Body of pancreas (tissue), 4 donors: Measurements from ENCODE around the gene DDIAS. TPM values are rescaled to one million over a fixed set of nuclear protein-coding genes. Genes with fewer than 3 reads are reported as not detected.
"Not testable (repeated sequence)": the region's sequence is repeated elsewhere in the genome, so short reads cannot be mapped to it uniquely, and the experiment has no call there.

Experiments
- ATAC-seq: fragments of 150-250 bp; one replicate; pipeline ENCODE4 v1.9.1; 2016
- DNase-seq, 4 donors: peaks; one replicate each; pipeline ENCODE4 v3.0.0-alpha.2; 2019
- H3K27ac ChIP-seq, 4 donors: fragments of 200-600 bp; sonication (generic); 1 replicate in 3 of 4; 2 replicates in 1 of 4; pipeline versions ENCODE4 v1.5.1 to v1.6.1; 2016 to 2019; ENCODE audit warnings: mild to moderate bottlenecking in 1 of 4, mixed read lengths in 1 of 4, moderate library complexity in 1 of 4
- H3K27me3 ChIP-seq, 2 donors: fragments of 200-600 bp; sonication (generic); one replicate each; pipeline ENCODE4 v1.6.0; 2016; ENCODE audit warnings: mild to moderate bottlenecking in 1 of 2
- H3K36me3 ChIP-seq, 2 donors: fragments of 200-600 bp; sonication (generic); replicated peaks in 1 of 2; 2 replicates each; pipeline ENCODE4 v1.5.1; 2016; ENCODE audit warnings: low read depth in 2 of 2; ENCODE audit not compliant: insufficient read depth in 1 of 2
- H3K4me1 ChIP-seq: fragments of 200-600 bp; sonication (generic); one replicate; pipeline ENCODE4 v1.6.0; 2016
- H3K4me3 ChIP-seq, 2 donors: fragments of 200-600 bp; sonication (generic); 1 replicate in 1 of 2; 2 replicates in 1 of 2; pipeline ENCODE4 v1.5.1; 2016 to 2019
- H3K9me3 ChIP-seq, 3 donors: fragments of 200-600 bp; sonication (generic); 1 replicate in 2 of 3; 2 replicates in 1 of 3; pipeline ENCODE4 v1.5.1; 2016
- CTCF ChIP-seq, 7 experiments: fragments of 450-650 bp in 4 of 7; fragments of 200-600 bp in 3 of 7; sonication (generic) in 3 of 7; IDR thresholded peaks; one replicate each; pipeline ENCODE4 v1.5.1; 2016 to 2019; ENCODE audit warnings: antibody characterized with exemption in 7 of 7
- POLR2A ChIP-seq, 3 donors: fragments of 450-650 bp; IDR thresholded peaks; one replicate each; pipeline ENCODE4 v1.6.1; 2016; ENCODE audit warnings: antibody characterized with exemption in 3 of 3, mild to moderate bottlenecking in 2 of 3
- WGBS, 2 donors: methylation state at CpG; one replicate each; pipeline ENCODE4 v1.1.5; 2017; 5-methylcytosine and 5-hydroxymethylcytosine counted together
- intact Hi-C: fragments of 100-400 bp; cut with DNase I; formaldehyde crosslinking; loops from one replicate; pipeline ENCODE4 v1.15.1; 2023
- total RNA-seq, 2 donors: library from RNA; depleted of rRNA; stranded (reverse); fragments of >200 nt; gene quantifications; one replicate each; pipeline ENCODE4 v1.1.0, GENCODE V29; 2016

DDIAS gene
- total RNA-seq, 2 donors from 2014 or later: not detected

GRCh38 chr11:82909015-82909640 lies 7.6 kb downstream of the DDIAS start:
- Histone ChIP-seq H3K9me3 (no peaks in the 10 kb centered on the region), H3K27ac (no peak overlapping the region), H3K36me3 (no peaks in the 10 kb centered on the region), H3K4me1 (no peaks in the 10 kb centered on the region), H3K4me3 (no peak overlapping the region), H3K27me3 (no peaks in the 10 kb centered on the region)
- DNase-seq: no peak
- intact Hi-C loops: no loop called here
- TF ChIP-seq CTCF (IDR thresholded peaks at IDR 0.05): no peak
- no peak for TF ChIP-seq POLR2A (IDR thresholded peaks at IDR 0.05)
- no peak for ATAC-seq
- 58 to 66% methylated on average over 7 of the region's 7 CpGs for WGBS, 2 donors

GRCh38 chr11:82919786-82920185 lies 18.2 kb downstream of the DDIAS start:
- H3K9me3 ChIP-seq, H3K4me1 ChIP-seq, H3K27ac ChIP-seq, H3K4me3 ChIP-seq, ATAC-seq, H3K27me3 ChIP-seq, H3K36me3 ChIP-seq, DNase-seq, intact Hi-C loops: not testable (repeated sequence)
- WGBS, 2 donors: 96 to 99% methylated on average over 10 of the region's 10 CpGs

- intact Hi-C loops, H3K4me1 ChIP-seq, H3K27me3 ChIP-seq, H3K9me3 ChIP-seq, ATAC-seq, H3K27ac ChIP-seq, DNase-seq, H3K36me3 ChIP-seq, H3K4me3 ChIP-seq: not testable (repeated sequence)
- WGBS, 2 donors: 52 to 60% methylated on average over 3 of the region's 3 CpGs
These were observed 18.7 kb downstream of the DDIAS start for GRCh38 chr11:82920227-82920626.

DNA sequence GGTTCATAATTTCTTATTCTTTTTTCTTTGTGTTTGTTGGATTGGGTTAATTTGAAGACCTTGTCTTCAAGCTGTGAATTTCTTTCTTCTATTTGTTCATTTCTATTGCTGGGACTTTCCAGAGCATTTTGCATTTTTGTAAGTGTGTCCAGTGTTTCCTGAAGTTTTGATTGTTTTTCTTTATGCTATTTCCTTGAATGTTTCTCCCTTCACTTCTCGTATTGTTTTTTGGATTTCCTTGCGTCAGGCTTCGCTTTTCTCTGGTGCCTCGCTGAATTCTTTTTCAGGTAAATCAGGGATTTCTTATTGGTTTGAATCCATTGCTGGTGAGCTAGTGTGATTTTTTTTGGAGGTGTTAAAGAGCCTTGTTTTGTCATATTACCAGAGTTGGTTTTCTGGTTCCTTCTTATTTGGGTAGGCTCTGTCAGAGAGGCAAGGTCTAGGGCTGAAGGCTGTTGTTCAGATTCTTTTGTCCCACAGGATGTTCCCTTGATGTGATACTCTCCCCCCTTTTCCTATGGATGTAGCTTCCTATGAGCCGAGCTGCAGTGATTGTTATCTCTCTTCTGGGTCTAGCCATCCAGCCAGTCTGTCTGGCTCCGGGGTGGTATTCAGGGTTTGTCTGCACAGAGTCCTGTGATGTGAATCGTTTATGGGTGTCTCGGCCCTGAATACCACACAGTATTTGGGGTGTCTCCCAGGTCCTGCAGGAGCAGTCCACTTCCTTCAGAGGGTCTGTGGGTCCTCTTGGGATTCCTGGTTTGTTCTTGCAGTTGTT lies 21.0 kb downstream of the DDIAS start:
- H3K36me3 ChIP-seq, H3K4me3 ChIP-seq, H3K27ac ChIP-seq, H3K27me3 ChIP-seq, intact Hi-C loops, ATAC-seq, DNase-seq, H3K4me1 ChIP-seq, H3K9me3 ChIP-seq: not testable (repeated sequence)
- WGBS, 2 donors: 83 to 95% methylated on average over 8 of the region's 8 CpGs

DNA sequence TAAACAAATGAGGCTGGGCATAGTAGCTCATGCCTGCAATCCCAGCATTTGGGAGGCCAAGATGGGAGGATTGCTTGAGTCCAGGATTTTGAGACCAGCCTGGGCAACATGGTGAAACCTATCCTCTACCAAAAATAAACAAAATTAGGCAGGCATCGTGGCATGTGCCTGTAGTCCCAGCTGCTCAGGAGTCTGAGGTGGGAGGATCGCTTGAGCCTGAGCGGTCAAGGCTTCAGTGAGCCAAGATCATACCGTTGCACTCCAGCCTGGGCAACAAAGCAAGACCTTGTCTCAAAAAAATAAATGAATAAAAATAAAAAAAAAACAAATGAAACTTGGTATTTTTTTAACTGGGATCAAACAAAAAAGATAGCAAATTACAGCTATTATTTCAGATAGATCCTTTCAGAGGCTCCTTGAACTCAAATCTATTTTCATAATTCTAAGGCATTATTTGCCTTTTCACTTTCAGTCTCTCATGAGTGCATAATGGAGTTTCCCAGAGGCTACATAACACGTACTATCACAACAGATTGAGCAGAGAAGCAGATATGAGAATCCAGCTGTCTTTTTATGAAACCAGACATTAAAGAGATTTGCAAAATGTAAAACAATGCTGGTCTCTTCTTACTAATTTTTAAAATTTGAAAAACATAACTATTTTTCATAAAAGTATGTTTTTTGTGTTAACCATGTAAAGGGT lies 23.1 kb downstream of the DDIAS start:
- H3K4me3 ChIP-seq: no peak overlapping the region
- WGBS, 2 donors: 88 to 89% methylated on average over 5 of the region's 5 CpGs
- no peaks in the 10 kb centered on the region for H3K9me3 ChIP-seq
- no peaks in the 10 kb centered on the region for H3K36me3 ChIP-seq
- DNase-seq (no peak), ATAC-seq (no peak)
- H3K4me1 ChIP-seq: no peaks in the 10 kb centered on the region
- H3K27ac ChIP-seq: no peak overlapping the region
- H3K27me3 ChIP-seq: no peaks in the 10 kb centered on the region
- TF ChIP-seq CTCF (IDR thresholded peaks at IDR 0.05) (no peak), POLR2A (IDR thresholded peaks at IDR 0.05) (no peak)
- intact Hi-C loops: no loop called here

- peak in 2 of 4 donors; percentile 25 to 42 for DNase-seq
- Histone ChIP-seq H3K36me3 (no peaks in the 10 kb centered on the region), H3K27ac (no peak overlapping the region), H3K4me3 (no peak overlapping the region), H3K27me3 (no peaks in the 10 kb centered on the region), H3K4me1 (no peaks in the 10 kb centered on the region), H3K9me3 (no peaks in the 10 kb centered on the region)
- peak; percentile 74 for ATAC-seq
- peak; percentile 41 to 72 (median 70) for TF ChIP-seq CTCF (IDR thresholded peaks at IDR 0.05)
- no peak for TF ChIP-seq POLR2A (IDR thresholded peaks at IDR 0.05)
- intact Hi-C loops: no loop called here
These were observed 25.8 kb downstream of the DDIAS start for GRCh38 chr11:82927264-82927880.
